Thyroid gland (tissue), 4 donors: ENCODE results near the gene MALL.

Source experiments
- POLR2A ChIP-seq, 2 donors: fragments of 450-650 bp; IDR thresholded peaks; one replicate each; pipeline ENCODE4 v1.6.1; 2017; ENCODE audit warnings: antibody characterized with exemption in 2 of 2, mild to moderate bottlenecking in 2 of 2, moderate library complexity in 1 of 2
- TF ChIP-seq, protein P1 (sequence below), 6 experiments: fragments of 200-600 bp in 3 of 6; fragments of 450-650 bp in 3 of 6; sonication (generic) in 3 of 6; IDR thresholded peaks; one replicate each; pipeline ENCODE4 v1.5.1; 2016 to 2019; ENCODE audit warnings: antibody characterized with exemption in 6 of 6, mild to moderate bottlenecking in 2 of 6, inconsistent platforms in 1 of 6, moderate library complexity in 1 of 6

DNA sequence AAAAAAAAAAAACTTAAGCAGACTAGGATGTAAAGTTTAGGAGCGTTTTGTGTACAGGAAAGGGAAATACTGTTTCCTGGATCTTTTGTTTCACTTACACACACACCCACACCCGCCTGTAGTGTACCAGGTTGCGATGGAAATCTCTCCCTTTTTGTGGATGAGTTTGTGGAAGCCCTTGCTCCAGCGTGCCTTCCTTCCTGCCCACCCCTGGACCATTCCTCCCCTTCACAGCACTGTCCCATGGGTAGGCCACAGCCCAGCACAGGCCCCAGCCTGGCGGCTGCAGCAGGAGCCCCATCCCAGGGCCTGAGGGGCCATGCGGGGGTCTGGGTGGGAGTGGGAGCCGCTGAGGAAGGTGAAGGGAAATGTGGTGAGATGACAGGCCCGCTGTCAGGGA, 15.1 kb downstream of the MALL start:
- TF ChIP-seq, protein P1, sequence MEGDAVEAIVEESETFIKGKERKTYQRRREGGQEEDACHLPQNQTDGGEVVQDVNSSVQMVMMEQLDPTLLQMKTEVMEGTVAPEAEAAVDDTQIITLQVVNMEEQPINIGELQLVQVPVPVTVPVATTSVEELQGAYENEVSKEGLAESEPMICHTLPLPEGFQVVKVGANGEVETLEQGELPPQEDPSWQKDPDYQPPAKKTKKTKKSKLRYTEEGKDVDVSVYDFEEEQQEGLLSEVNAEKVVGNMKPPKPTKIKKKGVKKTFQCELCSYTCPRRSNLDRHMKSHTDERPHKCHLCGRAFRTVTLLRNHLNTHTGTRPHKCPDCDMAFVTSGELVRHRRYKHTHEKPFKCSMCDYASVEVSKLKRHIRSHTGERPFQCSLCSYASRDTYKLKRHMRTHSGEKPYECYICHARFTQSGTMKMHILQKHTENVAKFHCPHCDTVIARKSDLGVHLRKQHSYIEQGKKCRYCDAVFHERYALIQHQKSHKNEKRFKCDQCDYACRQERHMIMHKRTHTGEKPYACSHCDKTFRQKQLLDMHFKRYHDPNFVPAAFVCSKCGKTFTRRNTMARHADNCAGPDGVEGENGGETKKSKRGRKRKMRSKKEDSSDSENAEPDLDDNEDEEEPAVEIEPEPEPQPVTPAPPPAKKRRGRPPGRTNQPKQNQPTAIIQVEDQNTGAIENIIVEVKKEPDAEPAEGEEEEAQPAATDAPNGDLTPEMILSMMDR (IDR thresholded peaks at IDR 0.05), result no peak
- no peak for TF ChIP-seq POLR2A (IDR thresholded peaks at IDR 0.05)
